Measurements from ENCODE around the gene IFNAR1. TPM values are rescaled to one million over a fixed set of nuclear protein-coding genes. Genes with fewer than 3 reads are reported as not detected.

The IFNAR1 gene
- polyA plus RNA-seq, 3 donors: 16.8 to 95.3 (median 56.2) TPM

GRCh38 chr21:33302796-33303195, 22.0 kb upstream of the IFNAR1 start:
- peak overlapping the region; percentile 94 to 95 for H3K27ac ChIP-seq (ENCODE audit: low read depth in 1 of 2, low read length in 2 of 2)
- H3K4me1 Mint-ChIP-seq: peaks cover 79% of the 10 kb centered on the region
- no peaks in the 10 kb centered on the region for H4K20me1 ChIP-seq (ENCODE audit: insufficient read depth, low read length)
- no peak overlapping the region for H3K4me3 Mint-ChIP-seq
- peak overlapping the region in 1 of 3 experiments; percentile 50 for H3K4me3 ChIP-seq (replicated peaks in 1 of 3; ENCODE audit: low read depth in 2 of 3, low read length in 3 of 3)
- peak overlapping the region; percentile 94 to 99 (median 97) for H3K27ac Mint-ChIP-seq
- peaks cover 5 to 18% of the 10 kb centered on the region in 2 donors for H3K36me3 Mint-ChIP-seq
- peaks cover 0 to 2% (median 0%) of the 10 kb centered on the region in 7 donors for H3K9me3 Mint-ChIP-seq
- DNase-seq: no peak
- peak overlapping the region; percentile 68 for H3K4me2 ChIP-seq (replicated peaks; ENCODE audit: extremely low read depth, low read length, poor library complexity, severe bottlenecking)
- TF ChIP-seq CTCF (IDR thresholded peaks at IDR 0.05): no peak
- intact Hi-C loops (cut with micrococcal nuclease): no loop called here
- H2AFZ ChIP-seq (ENCODE audit: insufficient read depth, low read depth, low read length, poor library complexity, severe bottlenecking): no peak overlapping the region
- WGBS (ENCODE audit: insufficient coverage): 90% methylated on average over 3 of the region's 7 CpGs
- peaks cover 3% of the 10 kb centered on the region for H3K79me2 ChIP-seq (ENCODE audit: insufficient read depth, low read length)
- H3K27me3 ChIP-seq (ENCODE audit: control insufficient read depth in 2 of 2, insufficient read depth in 2 of 2, low read length in 2 of 2): no peaks in the 10 kb centered on the region
- peaks cover 77 to 80% of the 10 kb centered on the region in 2 donors for H3K4me1 ChIP-seq (ENCODE audit: control insufficient read depth in 1 of 2, insufficient read depth in 2 of 2, low read length in 2 of 2)
- H3K27me3 Mint-ChIP-seq (ENCODE audit: low read depth in 3 of 3): peaks cover 0 to 1% (median 0%) of the 10 kb centered on the region in 3 donors
- H3K9ac ChIP-seq (ENCODE audit: insufficient read depth, low read length, poor library complexity, severe bottlenecking): no peak overlapping the region
- no peaks in the 10 kb centered on the region for H3K9me3 ChIP-seq (replicated peaks in 1 of 2; ENCODE audit: control insufficient read depth in 1 of 2, insufficient read depth in 1 of 2, low read length in 2 of 2)
- H3K36me3 ChIP-seq (replicated peaks in 1 of 2; ENCODE audit: control insufficient read depth in 1 of 2, insufficient read depth in 2 of 2, low read length in 2 of 2): peaks cover 1 to 3% of the 10 kb centered on the region in 2 donors

- Histone ChIP-seq H3K4me3 (replicated peaks in 1 of 3; ENCODE audit: low read depth in 2 of 3, low read length in 3 of 3) (no peak overlapping the region), H3K27ac (ENCODE audit: low read depth in 1 of 2, low read length in 2 of 2) (peak overlapping the region; percentile 51 to 89), H3K36me3 (replicated peaks in 1 of 2; ENCODE audit: control insufficient read depth in 1 of 2, insufficient read depth in 2 of 2, low read length in 2 of 2) (no peaks in the 10 kb centered on the region), H3K79me2 (ENCODE audit: insufficient read depth, low read length) (peaks cover 3% of the 10 kb centered on the region), H4K20me1 (ENCODE audit: insufficient read depth, low read length) (no peaks in the 10 kb centered on the region), H3K4me1 (ENCODE audit: control insufficient read depth in 1 of 2, insufficient read depth in 2 of 2, low read length in 2 of 2) (peaks cover 59 to 63% of the 10 kb centered on the region in 2 donors), H2AFZ (ENCODE audit: insufficient read depth, low read depth, low read length, poor library complexity, severe bottlenecking) (peak overlapping the region; percentile 76), H3K27me3 (ENCODE audit: control insufficient read depth in 2 of 2, insufficient read depth in 2 of 2, low read length in 2 of 2) (no peaks in the 10 kb centered on the region), H3K4me2 (replicated peaks; ENCODE audit: extremely low read depth, low read length, poor library complexity, severe bottlenecking) (peak overlapping the region; percentile 43), H3K9ac (ENCODE audit: insufficient read depth, low read length, poor library complexity, severe bottlenecking) (no peak overlapping the region), H3K9me3 (replicated peaks in 1 of 2; ENCODE audit: control insufficient read depth in 1 of 2, insufficient read depth in 1 of 2, low read length in 2 of 2) (no peaks in the 10 kb centered on the region)
- TF ChIP-seq CTCF (IDR thresholded peaks at IDR 0.05): no peak
- H3K36me3 Mint-ChIP-seq: peaks cover 0 to 7% of the 10 kb centered on the region in 2 donors
- no peak for DNase-seq
- 100% methylated on average over 1 of the region's 4 CpGs for WGBS (ENCODE audit: insufficient coverage)
- peaks cover 64% of the 10 kb centered on the region for H3K4me1 Mint-ChIP-seq
- no peaks in the 10 kb centered on the region for H3K27me3 Mint-ChIP-seq (ENCODE audit: low read depth in 3 of 3)
- peaks cover 0 to 7% (median 4%) of the 10 kb centered on the region in 7 donors for H3K9me3 Mint-ChIP-seq
- peak overlapping the region; percentile 85 to 98 (median 97) for H3K27ac Mint-ChIP-seq
- H3K4me3 Mint-ChIP-seq: no peak overlapping the region
- intact Hi-C loops (cut with micrococcal nuclease): no loop called here
Measured at GRCh38 chr21:33305344-33305671, 19.5 kb upstream of the IFNAR1 start.
